HTERT RPE-1 (cell line): ENCODE results near the gene TEKT3.

Experiments
- in situ Hi-C: fragments of 300-500 bp; cut with MboI; formaldehyde crosslinking; loops from 4 replicates; pipeline ENCODE4 v1.14.3; 2020; ENCODE audit warnings: low sequenced_read_pairs

Gene TEKT3

DNA sequence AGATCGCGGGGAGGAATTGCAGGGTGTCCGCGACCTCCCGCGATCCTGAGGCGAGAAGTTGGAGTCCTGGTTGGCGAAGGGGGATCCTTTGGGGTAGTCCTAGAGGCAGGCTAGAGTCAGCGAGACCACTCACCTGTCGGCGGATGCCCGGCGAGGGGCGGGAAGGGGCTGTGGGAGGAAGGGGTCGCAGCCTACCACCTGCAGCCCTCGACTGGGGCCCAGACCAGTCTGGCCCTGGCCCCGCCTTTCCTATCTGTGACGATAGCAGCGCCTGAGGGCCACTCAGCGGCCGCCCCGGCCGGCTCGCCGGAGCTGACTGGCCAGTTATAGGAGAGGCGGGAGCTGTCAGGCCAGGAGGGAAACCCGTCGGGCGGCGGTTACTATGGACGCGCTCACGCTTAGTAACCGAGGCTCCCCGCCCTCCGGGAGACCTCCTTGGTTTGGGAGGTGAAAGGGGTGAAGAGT is at the start of gene TEKT3:
Gene TEKT3, minus strand, starts transcription at position 213 of the 465 bp plus-strand sequence. CDS start 10,012 bp downstream, outside the sequence.
- in situ Hi-C loops: no loop called here

- in situ Hi-C loops: no loop called here
Observed at GRCh38 chr17:15388356-15389041, 47.1 kb upstream of the TEKT3 start.

- in situ Hi-C loops: no loop called here
Observed at GRCh38 chr17:15386083-15386482, 44.7 kb upstream of the TEKT3 start.

- in situ Hi-C loops: no loop called here
Observed at GRCh38 chr17:15385305-15385704, 43.9 kb upstream of the TEKT3 start.

DNA sequence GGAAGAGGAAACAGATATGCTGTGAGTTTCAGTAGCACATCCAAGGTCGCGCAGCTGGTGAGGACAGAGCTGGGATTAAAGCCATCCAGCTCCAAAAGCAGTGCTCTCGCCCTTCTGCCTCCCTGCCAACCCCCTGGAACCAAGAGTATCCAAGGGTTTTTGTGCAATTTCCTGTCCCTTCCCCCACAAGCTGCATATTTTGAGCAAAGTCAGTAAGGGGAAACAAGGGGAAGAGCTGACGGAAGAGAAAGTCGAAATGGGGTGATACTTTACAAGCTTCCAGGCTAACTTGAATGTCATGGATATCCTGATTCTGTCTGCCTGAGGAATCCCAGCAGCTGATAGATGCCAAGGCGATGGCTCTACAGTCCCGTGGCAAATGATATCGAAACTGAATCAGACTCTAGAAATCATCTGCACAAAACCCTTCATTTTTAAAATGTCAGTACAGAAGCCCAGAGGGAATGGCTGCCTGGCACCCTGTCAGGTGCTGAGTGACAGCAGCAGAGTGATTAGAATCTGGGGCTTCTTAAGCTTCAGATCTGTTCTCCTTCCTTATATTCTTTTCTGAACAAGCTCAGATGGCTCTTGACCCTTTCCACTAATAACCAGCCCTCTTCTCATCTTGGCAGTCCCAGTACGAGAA is 42.9 kb upstream of the TEKT3 start:
- in situ Hi-C loops: no loop called here

- in situ Hi-C loops: no loop called here
Observed at GRCh38 chr17:15382914-15383313, 41.5 kb upstream of the TEKT3 start.

DNA sequence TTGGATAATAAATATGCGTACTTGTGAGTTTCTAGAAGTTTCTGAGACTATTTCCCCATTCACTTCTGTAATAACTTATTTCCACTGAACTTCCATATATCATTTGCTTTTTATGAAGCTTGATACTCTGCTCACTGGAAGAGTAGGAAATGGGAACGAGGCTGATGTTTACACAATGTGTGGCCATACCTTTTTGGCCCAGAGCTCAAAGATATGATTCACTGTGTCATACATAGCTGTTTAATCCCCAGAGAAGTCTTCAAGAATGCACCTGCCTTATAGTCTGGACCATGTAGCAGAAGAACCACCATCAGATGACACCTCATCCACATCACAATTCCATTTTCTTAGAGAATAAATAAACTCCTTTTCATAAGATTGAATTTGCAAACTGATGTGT is 40.3 kb upstream of the TEKT3 start:
- in situ Hi-C loops: no loop called here

- in situ Hi-C loops: no loop called here
Observed at GRCh38 chr17:15380446-15380845, 39.0 kb upstream of the TEKT3 start.

GRCh38 chr17:15379659-15380058 is 38.3 kb upstream of the TEKT3 start:
- in situ Hi-C loops: no loop called here

DNA sequence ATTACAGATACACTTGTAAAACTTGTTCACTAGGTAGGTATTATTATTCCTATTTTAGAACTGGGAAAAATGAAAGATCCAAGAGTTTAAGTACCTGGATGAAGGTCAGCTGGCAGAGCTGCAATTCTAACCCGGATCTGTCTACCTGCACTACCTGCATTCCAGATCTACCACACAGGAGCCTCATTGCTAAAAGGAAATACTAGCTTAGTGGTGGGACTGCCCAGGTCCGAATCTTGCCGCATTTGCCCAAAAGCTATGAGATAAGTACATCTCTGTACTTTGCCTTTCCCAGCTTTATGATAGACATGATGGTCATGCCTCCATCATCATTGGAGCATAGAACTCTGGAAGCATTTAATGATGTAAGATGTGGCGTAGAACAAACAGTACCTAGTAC is 36.8 kb upstream of the TEKT3 start:
- in situ Hi-C loops: no loop called here

GRCh38 chr17:15377616-15378015 is 36.2 kb upstream of the TEKT3 start:
- in situ Hi-C loops: no loop called here

DNA sequence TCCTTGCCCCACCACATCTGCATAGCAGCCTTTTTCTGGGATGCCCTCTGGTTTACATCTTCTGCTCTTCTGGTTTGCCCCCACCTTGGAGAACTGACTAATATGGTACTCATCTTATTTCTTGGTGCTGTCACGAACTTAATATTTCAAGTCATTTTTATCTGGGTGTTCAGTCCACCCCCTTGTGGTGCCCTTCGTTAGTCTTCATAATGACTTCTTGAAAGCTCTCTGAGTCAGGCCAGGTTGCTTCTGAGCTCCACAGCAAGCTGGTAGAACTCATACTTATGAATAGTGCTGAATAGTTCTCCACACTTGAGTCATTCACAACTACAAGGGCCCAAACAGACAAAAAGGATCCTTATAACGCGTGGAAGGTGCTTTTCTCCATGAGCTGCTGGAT is 35.8 kb upstream of the TEKT3 start:
- in situ Hi-C loops: no loop called here

GRCh38 chr17:15371376-15372130 is 30.2 kb upstream of the TEKT3 start:
- in situ Hi-C loops: no loop called here

DNA sequence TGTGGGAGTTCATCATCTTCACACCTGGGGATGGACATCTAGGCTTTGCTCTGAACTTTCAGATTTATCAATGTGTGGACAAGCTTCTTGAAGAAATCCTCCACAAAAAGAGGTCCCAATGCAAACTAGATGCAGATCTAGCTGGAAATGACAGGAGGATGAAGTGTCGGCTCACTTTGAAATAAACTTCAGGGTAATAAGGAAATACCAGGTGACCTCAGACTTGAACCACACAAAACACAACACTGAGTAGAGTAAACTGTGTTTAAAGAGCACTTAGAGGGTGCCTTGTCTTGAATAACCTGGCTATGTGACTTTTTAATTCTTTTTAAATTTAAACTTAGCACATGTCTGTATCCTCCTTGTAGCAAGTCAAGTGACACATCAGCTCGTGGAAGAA is 27.2 kb upstream of the TEKT3 start:
- in situ Hi-C loops: no loop called here

GRCh38 chr17:15366026-15366425 is 24.6 kb upstream of the TEKT3 start:
- in situ Hi-C loops: no loop called here

DNA sequence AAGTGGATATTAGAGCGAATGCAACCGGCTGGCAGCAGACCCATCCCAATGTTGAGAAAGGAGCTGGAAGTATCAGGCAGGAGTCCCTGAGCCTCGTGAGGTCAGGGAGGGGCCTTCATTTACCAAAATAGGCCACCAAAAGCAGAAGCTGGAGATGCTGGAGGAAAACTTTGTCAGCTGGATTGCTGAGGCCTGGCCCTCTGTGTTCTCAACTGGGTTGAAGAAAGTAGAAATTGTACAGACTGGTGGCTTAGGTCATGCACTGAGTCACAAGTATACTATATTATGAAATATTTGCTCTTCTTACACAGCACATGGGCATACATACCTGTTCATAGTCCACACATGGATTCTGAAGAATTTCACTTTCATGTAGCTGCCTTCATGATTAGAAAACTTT is 23.2 kb upstream of the TEKT3 start:
- in situ Hi-C loops: no loop called here

DNA sequence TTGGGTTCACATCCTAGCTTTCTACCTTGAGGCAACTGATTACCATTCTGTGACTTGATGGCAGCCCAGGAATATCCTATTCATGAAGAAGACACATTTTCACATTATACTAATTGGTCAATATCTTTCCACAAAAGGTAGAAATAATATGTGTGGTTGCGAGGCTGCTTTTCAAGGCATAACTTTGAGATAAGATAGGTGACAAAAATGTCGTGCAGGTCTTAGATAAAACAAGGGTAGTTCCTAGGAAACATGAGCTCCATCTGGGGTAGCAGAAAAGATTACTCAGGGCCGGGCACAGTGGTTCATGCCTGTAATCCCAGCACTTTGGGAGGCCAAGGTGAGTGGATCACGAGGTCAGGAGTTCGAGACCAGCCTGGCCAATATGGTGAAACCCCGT is 22.3 kb upstream of the TEKT3 start:
- in situ Hi-C loops: no loop called here

DNA sequence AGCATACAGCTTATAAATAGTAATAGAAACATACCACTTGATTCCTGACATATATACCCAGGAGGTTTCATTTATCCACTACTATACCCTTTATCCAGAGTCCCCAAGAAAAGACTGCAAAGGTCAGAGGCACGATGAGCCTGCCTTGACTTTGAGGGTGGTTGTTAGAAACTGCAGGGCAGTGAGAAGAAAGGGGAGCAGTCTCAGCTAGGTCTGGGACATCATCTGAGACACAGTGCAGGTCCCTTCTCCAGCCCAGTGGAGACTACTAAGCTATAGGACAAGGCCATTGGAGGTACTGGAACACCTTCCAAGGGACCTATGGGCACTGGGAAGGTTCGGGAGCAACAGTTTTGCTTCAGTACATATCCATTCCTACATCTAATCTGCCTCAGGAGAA is 20.2 kb upstream of the TEKT3 start:
- in situ Hi-C loops: no loop called here

DNA sequence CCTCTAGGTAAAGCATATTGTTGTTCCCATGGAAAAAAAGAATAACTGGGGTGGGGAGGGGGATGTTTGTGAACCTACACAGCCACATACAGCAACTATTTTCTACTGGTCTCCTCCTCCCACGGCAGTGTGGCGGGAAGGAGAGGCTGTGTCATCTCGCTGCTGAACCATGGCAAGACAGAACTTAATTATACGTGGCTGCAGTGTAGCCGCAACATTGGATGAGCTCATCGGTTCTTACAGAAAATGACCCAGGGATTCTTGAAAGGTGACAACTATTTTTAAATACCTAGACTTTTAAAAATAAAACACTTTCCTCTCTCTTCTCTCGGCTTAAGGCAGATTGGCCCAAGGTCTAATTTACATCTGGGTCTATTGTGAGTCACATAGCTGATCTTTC is 19.8 kb upstream of the TEKT3 start:
- in situ Hi-C loops: no loop called here

DNA sequence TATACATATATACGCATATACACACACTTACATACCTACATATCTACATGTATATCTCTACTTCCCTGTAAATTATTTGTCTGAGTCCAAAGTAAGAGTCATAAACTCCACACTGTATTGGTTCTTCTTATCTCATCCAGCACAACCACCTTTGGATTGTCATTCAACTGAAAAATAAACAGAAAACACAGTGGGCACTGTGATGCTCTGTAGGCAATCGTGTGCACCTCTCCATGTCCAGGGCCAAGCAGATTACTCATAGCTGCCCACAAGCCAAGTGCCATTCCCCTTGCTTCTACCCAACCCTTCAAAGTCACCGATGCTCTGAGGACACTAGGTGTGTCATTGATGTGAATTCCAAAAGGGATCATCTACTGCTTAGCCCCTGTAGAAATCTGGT is 12.9 kb upstream of the TEKT3 start:
- in situ Hi-C loops: no loop called here

- in situ Hi-C loops: no loop called here
Observed at GRCh38 chr17:15351925-15352324, 10.5 kb upstream of the TEKT3 start.

DNA sequence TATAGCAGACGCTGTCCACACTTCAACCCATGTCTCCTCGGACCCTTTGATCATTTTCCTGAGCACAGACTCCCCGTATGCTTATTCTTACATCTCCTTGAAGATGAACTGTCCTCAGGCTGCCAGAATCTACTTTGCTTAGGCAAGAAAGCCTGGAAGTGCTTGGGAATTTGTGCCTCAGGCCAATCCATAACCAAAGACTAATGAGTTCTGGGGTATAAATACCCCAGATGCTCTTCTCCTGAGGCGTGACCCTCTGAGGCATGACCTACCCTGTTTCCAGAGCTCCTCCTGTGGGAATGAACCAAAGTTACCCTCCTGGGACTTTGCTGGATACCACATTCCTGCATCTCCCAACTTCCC is 10.1 kb upstream of the TEKT3 start:
- in situ Hi-C loops: no loop called here
